ENCODE results near the gene CCDC102B.

The CCDC102B gene

DNA sequence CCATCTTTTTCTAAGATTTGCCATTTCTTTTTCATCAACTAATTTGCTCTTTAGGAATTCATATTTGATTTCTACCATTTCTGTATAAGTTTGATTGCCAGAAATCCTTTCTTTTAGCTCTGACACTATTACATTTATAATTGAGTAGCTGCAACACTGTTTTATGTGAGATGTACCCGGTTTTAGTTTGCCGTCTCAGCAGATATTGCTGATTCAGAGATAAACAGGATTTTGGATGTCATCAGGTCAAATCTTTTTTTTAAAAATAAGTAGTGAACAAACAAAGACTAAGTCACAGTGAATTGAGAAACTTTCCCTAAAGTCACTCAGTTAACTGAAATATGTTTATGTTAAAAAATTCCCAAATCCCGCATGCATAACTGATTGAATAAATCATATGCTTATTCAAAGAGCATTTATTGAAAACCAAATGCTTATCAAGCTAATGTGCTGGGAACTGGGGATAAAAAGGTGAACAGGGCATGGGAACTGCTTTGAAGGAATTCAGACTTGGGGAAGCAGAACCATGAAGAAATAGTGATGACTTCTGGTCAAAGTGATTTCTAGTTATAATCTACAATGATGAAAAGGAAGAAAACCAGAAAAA lies 19.5 kb upstream of the CCDC102B start:
- no peaks in the 10 kb centered on the region for H3K27me3 ChIP-seq (ENCODE audit: insufficient read depth, low read depth)
- H4K20me1 ChIP-seq (ENCODE audit: insufficient read depth), result no peaks in the 10 kb centered on the region
- H2AFZ ChIP-seq (ENCODE audit: low read depth), result no peak overlapping the region
- no peaks in the 10 kb centered on the region for H3K4me1 ChIP-seq (ENCODE audit: low read depth, poor library complexity, severe bottlenecking)
- no peak overlapping the region for H3K27ac ChIP-seq
- TF ChIP-seq, protein P1, sequence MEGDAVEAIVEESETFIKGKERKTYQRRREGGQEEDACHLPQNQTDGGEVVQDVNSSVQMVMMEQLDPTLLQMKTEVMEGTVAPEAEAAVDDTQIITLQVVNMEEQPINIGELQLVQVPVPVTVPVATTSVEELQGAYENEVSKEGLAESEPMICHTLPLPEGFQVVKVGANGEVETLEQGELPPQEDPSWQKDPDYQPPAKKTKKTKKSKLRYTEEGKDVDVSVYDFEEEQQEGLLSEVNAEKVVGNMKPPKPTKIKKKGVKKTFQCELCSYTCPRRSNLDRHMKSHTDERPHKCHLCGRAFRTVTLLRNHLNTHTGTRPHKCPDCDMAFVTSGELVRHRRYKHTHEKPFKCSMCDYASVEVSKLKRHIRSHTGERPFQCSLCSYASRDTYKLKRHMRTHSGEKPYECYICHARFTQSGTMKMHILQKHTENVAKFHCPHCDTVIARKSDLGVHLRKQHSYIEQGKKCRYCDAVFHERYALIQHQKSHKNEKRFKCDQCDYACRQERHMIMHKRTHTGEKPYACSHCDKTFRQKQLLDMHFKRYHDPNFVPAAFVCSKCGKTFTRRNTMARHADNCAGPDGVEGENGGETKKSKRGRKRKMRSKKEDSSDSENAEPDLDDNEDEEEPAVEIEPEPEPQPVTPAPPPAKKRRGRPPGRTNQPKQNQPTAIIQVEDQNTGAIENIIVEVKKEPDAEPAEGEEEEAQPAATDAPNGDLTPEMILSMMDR (conservative IDR thresholded peaks at IDR 0.05; ENCODE audit: low read depth, low read length), result no peak
- H3K4me3 ChIP-seq (IDR thresholded peaks at IDR 0.05; ENCODE audit: insufficient read depth, low read depth, low read length), result no peak overlapping the region
- no peak overlapping the region for H3K4me2 ChIP-seq
- no peaks in the 10 kb centered on the region for H3K79me2 ChIP-seq (ENCODE audit: insufficient read depth, low read depth)
- H3K36me3 ChIP-seq (ENCODE audit: insufficient read depth), result no peaks in the 10 kb centered on the region
- no peak overlapping the region for H3K9ac ChIP-seq

DNA sequence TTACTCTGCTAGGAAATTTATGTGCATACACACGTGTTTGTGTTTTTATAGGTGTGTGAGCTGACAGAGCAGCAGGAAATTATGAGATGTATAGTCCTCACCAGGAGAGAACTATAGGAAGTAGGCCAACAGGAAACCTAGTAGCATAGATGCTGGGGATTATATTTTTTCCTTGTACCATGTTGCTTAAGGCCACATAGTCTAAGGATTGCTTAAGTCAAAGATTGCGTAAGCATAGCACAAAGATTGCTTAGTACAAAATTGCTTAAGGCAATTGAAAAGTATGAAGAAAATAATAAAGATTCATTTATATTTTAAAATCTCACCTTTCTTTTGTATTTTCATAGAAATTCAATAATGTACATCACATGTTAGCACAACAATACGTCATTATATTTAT lies 18.7 kb upstream of the CCDC102B start:
- TF ChIP-seq, protein P1 (conservative IDR thresholded peaks at IDR 0.05; ENCODE audit: low read depth, low read length), result no peak
- H3K27me3 ChIP-seq (ENCODE audit: insufficient read depth, low read depth), result no peaks in the 10 kb centered on the region
- no peak overlapping the region for H3K9ac ChIP-seq
- H3K4me3 ChIP-seq (IDR thresholded peaks at IDR 0.05; ENCODE audit: insufficient read depth, low read depth, low read length), result no peak overlapping the region
- H4K20me1 ChIP-seq (ENCODE audit: insufficient read depth), result no peaks in the 10 kb centered on the region
- no peaks in the 10 kb centered on the region for H3K79me2 ChIP-seq (ENCODE audit: insufficient read depth, low read depth)
- no peak overlapping the region for H2AFZ ChIP-seq (ENCODE audit: low read depth)
- H3K27ac ChIP-seq, result no peak overlapping the region
- no peaks in the 10 kb centered on the region for H3K36me3 ChIP-seq (ENCODE audit: insufficient read depth)
- H3K4me1 ChIP-seq (ENCODE audit: low read depth, poor library complexity, severe bottlenecking), result no peaks in the 10 kb centered on the region
- no peak overlapping the region for H3K4me2 ChIP-seq

DNA sequence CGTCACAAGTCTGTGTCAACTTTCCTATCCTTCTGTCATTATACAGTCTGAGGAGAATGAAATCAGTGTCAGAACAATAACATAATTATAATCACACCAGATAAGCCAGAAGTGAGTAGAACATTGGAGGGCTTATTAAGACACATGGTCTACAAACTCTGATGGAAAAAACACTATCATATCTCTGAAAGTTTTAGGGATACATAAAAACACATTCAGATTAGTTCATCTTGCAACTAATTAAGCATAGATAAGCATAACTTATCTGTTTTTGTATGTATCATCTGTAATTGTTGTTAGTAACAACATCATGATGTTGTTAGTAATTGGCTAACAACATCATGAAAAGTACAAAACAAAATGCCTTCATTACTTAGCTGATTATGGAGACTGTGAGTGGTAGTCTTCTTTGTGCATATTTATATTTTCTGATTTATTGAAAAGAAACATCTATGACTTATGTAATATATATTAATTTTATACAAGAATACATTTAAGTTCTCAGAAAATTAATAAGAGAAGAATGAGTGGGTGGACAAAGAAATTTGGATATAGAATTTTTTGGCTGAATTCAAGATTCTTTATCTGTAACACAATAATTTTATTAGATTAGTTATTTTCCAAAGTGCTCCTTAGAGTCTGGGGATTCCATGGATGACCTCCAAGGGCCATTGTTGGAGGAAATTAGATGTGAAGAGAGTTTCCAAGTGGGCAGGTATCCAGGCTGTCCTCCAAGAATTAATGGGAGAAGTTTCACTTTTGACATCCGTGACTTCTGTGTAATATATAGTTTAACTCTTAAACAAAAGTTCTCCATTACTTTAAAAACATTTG lies 16.9 kb upstream of the CCDC102B start:
- Histone ChIP-seq H4K20me1 (ENCODE audit: insufficient read depth) (no peaks in the 10 kb centered on the region), H3K27me3 (ENCODE audit: insufficient read depth, low read depth) (no peaks in the 10 kb centered on the region), H3K4me3 (IDR thresholded peaks at IDR 0.05; ENCODE audit: insufficient read depth, low read depth, low read length) (no peak overlapping the region), H2AFZ (ENCODE audit: low read depth) (no peak overlapping the region), H3K4me1 (ENCODE audit: low read depth, poor library complexity, severe bottlenecking) (no peaks in the 10 kb centered on the region), H3K27ac (no peak overlapping the region), H3K9ac (no peak overlapping the region), H3K4me2 (no peak overlapping the region), H3K79me2 (ENCODE audit: insufficient read depth, low read depth) (no peaks in the 10 kb centered on the region), H3K36me3 (ENCODE audit: insufficient read depth) (no peaks in the 10 kb centered on the region)
- TF ChIP-seq, protein P1 (conservative IDR thresholded peaks at IDR 0.05; ENCODE audit: low read depth, low read length), result no peak

DNA sequence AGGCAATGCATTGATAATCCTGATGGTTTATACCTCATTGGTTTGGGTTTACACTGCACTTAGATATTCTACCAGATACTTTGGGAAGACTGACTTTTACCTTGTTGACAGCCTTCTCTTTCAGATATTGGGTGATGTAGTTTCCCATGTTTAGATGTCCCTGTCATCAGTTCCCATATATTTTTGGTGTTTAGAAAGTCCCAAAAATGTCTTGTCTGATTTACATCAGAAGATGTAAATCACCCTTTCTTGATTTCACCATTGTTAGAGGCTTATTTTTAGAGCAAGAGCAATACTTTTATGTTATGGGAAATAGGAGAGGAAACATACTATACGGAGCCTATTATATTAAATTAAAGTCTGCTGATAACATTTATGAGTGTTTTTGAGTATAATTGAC lies 14.4 kb upstream of the CCDC102B start:
- H3K4me1 ChIP-seq (ENCODE audit: low read depth, poor library complexity, severe bottlenecking), result no peaks in the 10 kb centered on the region
- TF ChIP-seq, protein P1 (conservative IDR thresholded peaks at IDR 0.05; ENCODE audit: low read depth, low read length), result no peak

More for the DNA sequence above, 14.4 kb upstream of the CCDC102B start:
- Histone ChIP-seq H3K4me2 (no peak overlapping the region), H3K4me3 (IDR thresholded peaks at IDR 0.05; ENCODE audit: insufficient read depth, low read depth, low read length) (no peak overlapping the region), H3K9ac (no peak overlapping the region), H3K27me3 (ENCODE audit: insufficient read depth, low read depth) (no peaks in the 10 kb centered on the region), H3K36me3 (ENCODE audit: insufficient read depth) (no peaks in the 10 kb centered on the region), H2AFZ (ENCODE audit: low read depth) (no peak overlapping the region), H3K79me2 (ENCODE audit: insufficient read depth, low read depth) (no peaks in the 10 kb centered on the region), H4K20me1 (ENCODE audit: insufficient read depth) (no peaks in the 10 kb centered on the region), H3K27ac (no peak overlapping the region)

Measured in KMS-11 (cell line).